ENCODE data around the gene HIVEP2. TPM values are rescaled to one million over a fixed set of nuclear protein-coding genes. Genes with fewer than 3 reads are reported as not detected.

Gene HIVEP2
- total and polyA plus RNA-seq, 2 experiments from 2014 or later, result 8.3 to 21.0 TPM

DNA sequence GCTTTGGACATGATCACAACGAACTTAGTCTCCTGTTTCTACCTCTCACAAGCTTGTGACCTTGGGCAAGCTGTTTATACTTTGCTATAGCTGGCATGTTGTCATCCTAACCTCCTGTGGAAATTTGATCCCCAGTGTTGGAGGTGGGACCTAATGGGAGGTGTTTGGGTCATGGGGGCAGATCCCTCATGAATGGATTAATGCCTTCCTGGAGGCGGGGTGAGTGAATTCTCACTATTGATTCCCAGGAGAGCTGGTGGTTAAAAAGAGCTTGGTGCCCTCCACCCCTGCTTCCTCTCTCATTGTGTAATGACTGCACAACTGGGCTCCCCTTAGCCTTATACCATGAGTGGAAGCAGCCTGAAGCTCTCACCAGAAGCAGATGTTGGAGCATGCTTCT lies 228.9 kb downstream of the HIVEP2 start:
- H3K27me3 ChIP-seq (replicated peaks; ENCODE audit: insufficient read depth), result no peaks in the 10 kb centered on the region
- H3K4me3 ChIP-seq, result no peak overlapping the region
- no peak for DNase-seq
- no peak for TF ChIP-seq EZH2phosphoT487 (IDR thresholded peaks at IDR 0.05; ENCODE audit: insufficient read depth, low read depth)
- H3K36me3 ChIP-seq (ENCODE audit: low read depth), result no peaks in the 10 kb centered on the region
- in situ Hi-C loops (cut with MboI), result no loop called here
- H3K27ac ChIP-seq, result no peak overlapping the region
- H3K4me1 ChIP-seq (ENCODE audit: insufficient read depth), result no peaks in the 10 kb centered on the region; the same call in 1 of the 2 replicates
- no peaks in the 10 kb centered on the region for H3K79me2 ChIP-seq (ENCODE audit: insufficient read depth)
- H3F3A ChIP-seq (ENCODE audit: insufficient read depth), result 0 out of 2 replicates have a peak, but pooled peaks cover 4% of the 10 kb centered on the region
- H4K20me1 ChIP-seq (ENCODE audit: insufficient read depth), result no peaks in the 10 kb centered on the region
- H3K9me2 ChIP-seq (ENCODE audit: insufficient read depth), result no peaks in the 10 kb centered on the region
- WGBS, 2 experiments (ENCODE audit: low coverage in 1 of 2, low lambda C conversion rate in 2 of 2, missing lambda C conversion rate in 2 of 2), result 51 to 52% methylated on average over 2 of the region's 2 CpGs
- H3K9ac ChIP-seq, result no peak overlapping the region
- H3K4me2 ChIP-seq (ENCODE audit: unreplicated experiment), result no peak overlapping the region
- no peak overlapping the region for H2AFZ ChIP-seq
- no peaks in the 10 kb centered on the region for H3K9me3 ChIP-seq (ENCODE audit: low read depth)

DNA sequence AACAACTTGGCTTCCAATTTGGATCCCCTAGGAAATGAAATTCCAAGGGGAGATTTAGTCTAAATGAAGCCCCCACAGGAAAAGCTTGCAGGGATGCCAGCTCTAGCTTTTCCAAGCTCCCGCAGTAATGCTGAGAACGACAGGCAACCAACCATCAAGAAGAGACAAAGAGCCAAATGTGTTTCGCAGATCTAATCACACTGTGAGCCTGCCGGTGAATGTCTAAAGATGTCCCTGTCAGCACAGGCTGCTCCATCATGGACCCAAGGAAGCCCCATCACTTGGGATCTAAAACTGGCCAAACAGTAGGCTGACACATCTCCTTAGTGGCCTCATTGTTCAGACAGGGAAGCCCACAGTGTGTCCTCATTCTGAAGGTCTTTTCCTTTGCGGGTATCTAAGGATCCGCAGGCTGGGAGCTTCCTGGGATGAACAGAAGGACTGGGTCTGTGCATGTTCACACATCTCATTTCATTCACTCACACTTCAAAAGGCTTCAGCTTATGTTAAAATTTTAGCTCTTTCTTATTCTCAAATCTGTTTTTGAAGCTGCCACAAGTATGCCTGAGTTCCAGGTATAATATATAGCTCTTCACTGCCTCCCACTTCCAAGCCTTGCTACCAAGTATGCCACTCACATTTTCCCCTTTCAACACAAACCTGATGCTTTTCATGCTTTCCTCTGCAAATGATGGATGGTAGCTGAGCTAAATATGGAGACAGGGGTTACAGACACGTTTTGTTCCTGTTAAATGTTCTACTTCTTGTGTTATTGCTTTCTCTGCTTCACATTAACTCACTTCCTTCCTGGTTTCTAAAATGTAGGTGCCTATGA lies 229.8 kb downstream of the HIVEP2 start:
- H3K9me3 ChIP-seq (ENCODE audit: low read depth), result no peaks in the 10 kb centered on the region
- H3K4me2 ChIP-seq (ENCODE audit: unreplicated experiment), result no peak overlapping the region
- no peaks in the 10 kb centered on the region for H4K20me1 ChIP-seq (ENCODE audit: insufficient read depth)
- no peaks in the 10 kb centered on the region for H3K79me2 ChIP-seq (ENCODE audit: insufficient read depth)
- 0 out of 2 replicates have a peak, but pooled peaks cover 4% of the 10 kb centered on the region for H3F3A ChIP-seq (ENCODE audit: insufficient read depth)
- H3K9ac ChIP-seq, result no peak overlapping the region
- H2AFZ ChIP-seq, result no peak overlapping the region
- in situ Hi-C loops (cut with MboI), result no loop called here
- no peaks in the 10 kb centered on the region for H3K27me3 ChIP-seq (replicated peaks; ENCODE audit: insufficient read depth)
- TF ChIP-seq EZH2 (IDR thresholded peaks at IDR 0.05; ENCODE audit: insufficient read depth, poor library complexity, severe bottlenecking) (no peak), EZH2phosphoT487 (IDR thresholded peaks at IDR 0.05; ENCODE audit: insufficient read depth, low read depth) (no peak)
- no peak for DNase-seq
- 43% methylated on average over 7 of the region's 7 CpGs for WGBS, 2 experiments (ENCODE audit: low coverage in 1 of 2, low lambda C conversion rate in 2 of 2, missing lambda C conversion rate in 2 of 2)
- H3K4me3 ChIP-seq, result no peak overlapping the region
- H3K4me1 ChIP-seq (ENCODE audit: insufficient read depth), result no peaks in the 10 kb centered on the region; the same call in 1 of the 2 replicates
- H3K36me3 ChIP-seq (ENCODE audit: low read depth), result no peaks in the 10 kb centered on the region
- no peak overlapping the region for H3K27ac ChIP-seq
- no peaks in the 10 kb centered on the region for H3K9me2 ChIP-seq (ENCODE audit: insufficient read depth)

DNA sequence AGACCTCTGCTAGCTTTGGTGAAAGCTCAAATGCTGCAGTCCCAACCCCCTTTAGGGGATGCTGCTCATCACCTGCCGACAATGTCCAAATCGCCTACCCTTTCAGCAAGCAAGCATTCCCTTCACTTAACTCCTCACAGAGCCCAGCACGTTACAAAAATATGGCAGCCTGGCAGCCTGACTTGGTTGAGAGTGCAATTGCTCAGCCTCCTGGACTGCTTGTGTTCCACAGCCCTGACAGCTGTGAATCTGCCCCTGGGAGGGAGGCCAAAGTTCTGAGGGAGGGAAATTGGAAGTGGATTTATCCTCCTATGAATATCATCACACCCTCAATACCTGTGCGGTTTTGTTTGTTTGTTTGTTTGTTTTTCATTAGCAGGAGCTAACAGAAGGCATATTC lies 231.0 kb downstream of the HIVEP2 start:
- no peaks in the 10 kb centered on the region; the same call in 1 of the 2 replicates for H3K4me1 ChIP-seq (ENCODE audit: insufficient read depth)
- H3K9me2 ChIP-seq (ENCODE audit: insufficient read depth), result no peaks in the 10 kb centered on the region
- no peak overlapping the region for H3K4me3 ChIP-seq
- in situ Hi-C loops (cut with MboI), result no loop called here
- H3K9me3 ChIP-seq (ENCODE audit: low read depth), result no peaks in the 10 kb centered on the region
- H3K79me2 ChIP-seq (ENCODE audit: insufficient read depth), result no peaks in the 10 kb centered on the region
- H2AFZ ChIP-seq, result no peak overlapping the region
- TF ChIP-seq EZH2 (IDR thresholded peaks at IDR 0.05; ENCODE audit: insufficient read depth, poor library complexity, severe bottlenecking) (no peak), EZH2phosphoT487 (IDR thresholded peaks at IDR 0.05; ENCODE audit: insufficient read depth, low read depth) (no peak)
- H4K20me1 ChIP-seq (ENCODE audit: insufficient read depth), result no peaks in the 10 kb centered on the region
- no peak for DNase-seq
- H3K9ac ChIP-seq, result no peak overlapping the region
- H3F3A ChIP-seq (ENCODE audit: insufficient read depth), result 0 out of 2 replicates have a peak, but pooled peaks cover 4% of the 10 kb centered on the region
- no peaks in the 10 kb centered on the region for H3K36me3 ChIP-seq (ENCODE audit: low read depth)
- WGBS, 2 experiments (ENCODE audit: low coverage in 1 of 2, low lambda C conversion rate in 2 of 2, missing lambda C conversion rate in 2 of 2), result 80 to 84% methylated on average over 4 of the region's 4 CpGs
- H3K27ac ChIP-seq, result no peak overlapping the region
- H3K27me3 ChIP-seq (replicated peaks; ENCODE audit: insufficient read depth), result no peaks in the 10 kb centered on the region
- H3K4me2 ChIP-seq (ENCODE audit: unreplicated experiment), result no peak overlapping the region

DNA sequence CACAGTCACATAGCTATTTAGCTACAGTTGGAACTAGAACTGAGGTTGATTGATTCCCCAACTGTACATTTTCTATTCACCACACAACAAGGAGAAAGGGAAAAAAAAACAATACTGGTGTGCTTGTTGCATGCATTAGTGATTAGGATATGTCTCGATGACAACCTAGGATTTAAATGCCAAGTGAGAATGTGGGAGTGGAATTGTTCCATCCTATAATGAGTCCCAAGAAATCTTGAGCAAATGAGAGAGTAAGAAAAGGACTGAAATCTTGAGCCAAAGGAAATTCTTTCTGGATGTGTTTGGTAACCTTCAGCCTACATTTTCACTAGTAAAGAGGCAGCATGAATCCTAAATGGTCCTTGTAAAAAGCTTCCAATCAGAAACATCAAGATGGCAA lies 232.7 kb downstream of the HIVEP2 start:
- Histone ChIP-seq H3K27ac (no peak overlapping the region), H3K36me3 (ENCODE audit: low read depth) (no peaks in the 10 kb centered on the region), H3K4me1 (ENCODE audit: insufficient read depth) (no peaks in the 10 kb centered on the region; the same call in 1 of the 2 replicates), H3K27me3 (replicated peaks; ENCODE audit: insufficient read depth) (no peaks in the 10 kb centered on the region), H2AFZ (no peak overlapping the region), H3K4me2 (ENCODE audit: unreplicated experiment) (no peak overlapping the region), H3K9me2 (ENCODE audit: insufficient read depth) (no peaks in the 10 kb centered on the region), H3K9me3 (ENCODE audit: low read depth) (no peaks in the 10 kb centered on the region), H3K9ac (no peak overlapping the region), H4K20me1 (ENCODE audit: insufficient read depth) (no peaks in the 10 kb centered on the region), H3K79me2 (ENCODE audit: insufficient read depth) (no peaks in the 10 kb centered on the region), H3F3A (ENCODE audit: insufficient read depth) (0 out of 2 replicates have a peak, but pooled peaks cover 4% of the 10 kb centered on the region), H3K4me3 (no peak overlapping the region)
- TF ChIP-seq EZH2phosphoT487 (IDR thresholded peaks at IDR 0.05; ENCODE audit: insufficient read depth, low read depth) (no peak), EZH2 (IDR thresholded peaks at IDR 0.05; ENCODE audit: insufficient read depth, poor library complexity, severe bottlenecking) (no peak)
- DNase-seq, result peak; percentile 22
- 35 to 47% methylated on average over 1 of the region's 1 CpG for WGBS, 2 experiments (ENCODE audit: low coverage in 1 of 2, low lambda C conversion rate in 2 of 2, missing lambda C conversion rate in 2 of 2)
- in situ Hi-C loops (cut with MboI), result no loop called here
